NCI-H187 treated with DMSO at 0.1 percent for 48 hours (cell line): ENCODE data around the gene RPS6KA2.
"Not testable (repeated sequence)": the region's sequence is repeated elsewhere in the genome, so short reads cannot be mapped to it uniquely, and the experiment has no call there.

ENCODE experiments used
- DNase-seq: peaks from one replicate; lab custom pipeline; 2025; lab: John Stamatoyannopoulos, UW

The RPS6KA2 gene

DNA sequence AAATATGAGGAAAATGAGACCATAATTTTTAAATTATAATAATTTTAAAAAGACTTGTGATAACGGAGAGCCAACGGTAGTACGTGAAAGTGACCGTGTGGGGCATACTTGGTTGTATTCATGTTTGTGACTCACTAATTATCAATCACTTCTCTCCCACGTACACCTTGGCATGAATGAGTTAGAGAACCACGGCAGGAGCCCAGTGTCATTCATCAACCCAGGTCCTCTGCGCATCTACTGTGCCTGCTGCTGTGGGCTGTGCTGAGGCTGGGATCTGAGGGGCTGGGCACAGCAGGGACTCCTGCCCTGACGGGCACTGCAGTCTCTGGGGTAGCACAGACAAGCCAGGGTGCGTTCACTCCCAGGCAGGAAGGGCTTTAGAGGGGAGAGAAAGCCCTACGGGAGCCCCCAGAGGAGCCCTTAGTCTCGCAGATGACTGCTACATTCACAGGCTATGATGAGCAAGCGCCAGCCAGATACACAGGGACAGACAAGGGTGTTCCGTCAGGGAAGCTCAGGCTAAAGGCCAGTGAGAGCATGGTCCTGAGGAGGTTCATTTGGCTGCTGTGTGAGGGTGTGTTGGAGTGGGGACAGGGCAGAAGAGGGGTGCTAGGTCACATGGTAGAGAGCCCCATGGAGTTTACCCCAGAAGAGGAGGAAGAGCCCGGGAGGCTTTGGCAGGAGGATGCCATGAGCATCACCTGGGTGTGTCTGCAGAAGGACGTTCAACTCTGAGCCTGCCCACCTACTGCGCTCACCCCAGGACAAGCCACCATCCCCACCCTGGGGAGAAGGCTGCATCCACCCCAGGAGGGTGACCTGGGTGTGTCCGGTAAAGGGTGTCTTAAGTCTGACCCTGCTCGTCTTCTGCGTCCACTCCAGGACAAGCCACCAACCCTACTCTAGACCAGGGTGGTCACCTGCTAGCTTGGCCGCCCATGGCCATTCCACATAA is 8.2 kb upstream of the RPS6KA2 start:
- no peak for DNase-seq

DNA sequence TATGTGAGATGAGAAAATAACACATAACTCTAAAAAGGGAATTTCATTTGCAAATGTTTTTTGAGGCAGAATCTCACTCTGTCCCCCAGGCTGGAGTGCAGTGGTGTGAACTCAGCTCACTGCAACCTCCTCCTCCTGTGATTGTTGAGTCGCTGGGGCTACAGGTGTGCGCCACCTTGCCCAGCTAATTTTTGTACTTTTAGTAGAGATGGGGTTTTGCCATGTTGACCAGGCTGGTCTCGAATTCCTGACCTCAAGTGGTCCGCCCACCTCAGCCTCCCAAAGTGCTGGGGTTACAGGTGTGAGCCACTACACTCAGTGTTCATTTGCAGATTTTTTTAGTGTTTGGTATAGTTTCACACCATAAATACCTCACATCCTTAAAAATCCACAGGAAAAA is 7.5 kb upstream of the RPS6KA2 start:
- DNase-seq = not testable (repeated sequence)

DNA sequence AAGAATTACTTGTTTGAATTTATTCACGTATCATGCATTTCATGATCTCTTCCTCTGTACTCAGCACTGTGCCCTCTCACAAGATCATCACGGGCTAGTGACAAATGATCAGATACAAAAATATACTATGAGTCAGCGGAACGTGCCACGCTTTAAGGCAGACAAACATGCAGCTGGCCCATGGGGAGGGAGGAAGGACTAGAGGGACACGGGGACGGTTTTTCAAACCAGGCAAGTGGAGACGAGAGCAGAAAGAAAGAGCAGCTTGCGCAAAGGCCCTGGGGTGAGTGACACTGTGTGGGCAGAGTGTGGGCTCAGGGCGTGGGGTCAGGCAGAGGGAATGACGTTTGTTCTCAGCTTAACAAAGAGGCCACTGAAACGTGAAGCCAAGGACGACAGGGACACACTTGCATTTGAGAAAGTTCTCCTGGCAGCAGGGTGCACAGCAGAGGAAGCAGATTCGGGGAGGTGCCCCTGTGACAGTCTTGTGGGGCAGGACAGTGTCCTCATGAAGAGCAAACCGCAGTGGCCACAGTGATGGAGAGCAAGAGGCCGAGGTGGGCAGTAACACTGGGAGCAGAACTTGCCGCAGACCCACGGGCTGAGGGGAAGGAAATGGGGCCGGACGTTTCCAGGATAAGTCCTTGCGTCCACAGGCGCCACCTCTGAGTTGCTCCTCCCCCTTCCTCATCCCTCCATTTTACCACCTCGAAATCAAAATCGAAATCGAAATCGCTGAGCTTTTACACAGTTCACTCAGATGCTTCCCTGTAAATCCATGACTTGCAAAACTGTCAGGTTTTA is 6.9 kb upstream of the RPS6KA2 start:
- DNase-seq = no peak

DNA sequence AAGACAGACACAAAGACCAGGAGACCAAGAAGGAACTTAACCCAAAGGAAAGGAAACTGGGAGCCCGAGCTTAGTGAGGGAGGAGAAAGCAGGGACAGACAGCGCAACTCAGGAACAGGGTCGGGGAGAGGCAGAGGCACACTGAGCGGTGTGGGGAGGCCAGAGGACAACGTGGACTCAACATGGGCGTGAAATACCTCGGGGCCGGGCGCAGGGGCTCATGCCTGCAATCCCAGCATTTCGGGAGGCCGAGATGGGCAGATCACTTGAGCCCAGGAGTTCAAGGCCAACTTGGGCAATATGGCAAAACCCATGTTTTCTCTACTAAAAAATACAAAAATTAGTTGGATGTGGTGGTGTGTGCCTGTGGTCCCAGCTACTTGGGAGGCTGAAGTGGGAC is 5.7 kb upstream of the RPS6KA2 start:
- DNase-seq = no peak

GRCh38 chr6:166630462-166630861 is 3.4 kb upstream of the RPS6KA2 start:
- DNase-seq = no peak

- no peak for DNase-seq
These were observed 2.6 kb upstream of the RPS6KA2 start for GRCh38 chr6:166629628-166630027.

GRCh38 chr6:166627875-166628801 is 1.1 kb upstream of the RPS6KA2 start:
- no peak for DNase-seq

DNA sequence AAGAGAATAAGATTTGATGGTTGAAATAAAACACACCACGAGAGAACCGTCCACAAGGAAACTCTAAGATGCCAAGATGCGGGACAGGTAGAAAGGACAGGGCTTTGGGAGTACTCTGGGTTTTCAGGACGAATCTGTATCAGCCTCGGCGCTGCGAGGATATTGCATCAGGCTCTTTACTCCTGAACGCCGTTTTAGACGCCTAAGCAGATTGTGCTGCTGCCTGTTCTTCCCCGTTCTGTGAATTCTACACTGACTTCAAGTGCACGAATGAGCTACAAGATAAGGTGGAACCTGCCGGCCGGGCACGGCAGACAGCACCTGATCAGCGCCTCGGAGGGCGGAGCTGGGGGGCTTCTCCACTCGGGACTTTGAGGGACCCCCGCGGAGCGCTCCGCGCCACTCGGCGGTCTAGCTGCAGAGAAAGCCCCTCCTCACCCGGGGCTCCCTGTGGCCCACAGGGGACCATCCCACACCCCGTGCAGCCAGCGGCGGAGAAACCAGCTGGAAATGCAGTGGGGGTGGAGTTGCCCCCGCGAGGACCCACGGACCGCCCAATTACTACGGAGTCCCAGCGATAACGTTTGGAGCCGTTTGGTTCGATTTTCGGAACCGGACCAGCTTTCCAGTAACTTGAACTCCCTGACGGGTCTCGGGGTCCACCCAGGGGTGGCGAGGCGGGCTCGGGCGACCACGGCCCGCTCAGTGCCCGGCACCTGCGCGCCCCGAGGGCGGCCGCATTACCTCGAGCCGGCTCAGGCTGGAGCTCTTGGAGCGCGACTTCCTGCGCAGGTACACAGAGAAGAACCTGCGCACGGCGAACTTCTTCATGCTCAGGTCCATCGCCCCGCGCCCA is 646 bp downstream of the RPS6KA2 start:
- no peak for DNase-seq

GRCh38 chr6:166625356-166625755 is 1.7 kb downstream of the RPS6KA2 start:
- DNase-seq = no peak

DNA sequence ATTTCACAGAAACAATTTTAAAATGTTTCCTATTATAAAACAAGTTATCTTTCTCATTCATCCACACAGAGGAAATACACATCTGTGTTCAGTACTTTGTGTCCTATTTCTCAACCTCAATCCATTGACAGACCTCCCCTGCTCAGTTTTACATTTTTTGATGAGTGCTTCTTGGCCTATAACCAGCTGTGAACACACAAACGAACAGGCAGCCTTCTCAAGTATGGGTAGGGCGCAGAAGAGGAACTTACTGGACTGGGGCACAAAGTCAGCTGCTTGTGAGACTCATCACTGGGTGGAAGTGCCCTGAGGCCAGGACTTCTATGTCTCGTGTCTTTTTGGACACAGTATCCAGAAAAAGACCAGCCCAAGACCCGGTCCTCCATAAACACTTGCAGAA is 2.8 kb downstream of the RPS6KA2 start:
- DNase-seq = no peak

- DNase-seq = no peak
These were observed 3.7 kb downstream of the RPS6KA2 start for GRCh38 chr6:166623318-166623717.

DNA sequence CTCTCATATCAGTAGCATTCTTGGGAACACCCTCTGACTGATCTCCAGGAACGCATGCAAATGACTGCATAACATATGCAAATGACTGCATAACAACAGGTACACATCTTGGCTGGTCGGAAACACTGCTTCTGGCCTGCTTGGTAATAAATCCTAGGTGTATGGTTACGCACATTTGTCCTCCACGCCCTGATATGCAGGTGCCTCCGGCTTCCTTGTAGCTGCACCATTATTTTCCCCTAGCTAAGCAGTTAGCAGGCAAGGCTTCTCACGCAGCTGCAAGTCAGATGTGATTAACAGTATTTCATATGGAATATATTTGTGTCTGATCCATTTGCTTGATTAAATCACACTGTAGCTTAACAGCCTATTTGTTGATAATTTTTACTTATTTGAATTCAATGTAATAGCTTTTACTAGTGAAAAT is 5.9 kb downstream of the RPS6KA2 start:
- no peak for DNase-seq

GRCh38 chr6:166620478-166621113 is 6.5 kb downstream of the RPS6KA2 start:
- no peak for DNase-seq

DNA sequence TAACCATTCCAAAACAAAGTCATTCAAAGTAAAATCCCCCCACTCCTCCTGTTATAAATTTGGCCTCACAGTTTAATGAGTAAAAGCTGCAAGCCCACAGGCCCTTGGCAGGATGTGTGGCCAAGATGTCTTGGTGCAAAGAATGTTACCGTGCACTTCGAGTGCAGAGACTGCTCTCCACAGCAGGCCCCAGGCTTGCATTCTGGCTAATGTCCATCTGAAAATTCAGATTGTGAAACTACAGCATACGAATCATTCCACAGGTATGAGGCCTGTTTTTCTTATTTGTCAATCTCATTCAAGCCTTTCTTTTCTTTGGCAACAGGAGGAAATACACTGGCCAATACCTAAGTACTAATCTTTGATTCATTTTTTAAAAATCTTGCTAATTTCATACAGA is 7.1 kb downstream of the RPS6KA2 start:
- no peak for DNase-seq

GRCh38 chr6:166618866-166619761 is 7.9 kb downstream of the RPS6KA2 start:
- DNase-seq = no peak

GRCh38 chr6:166618251-166618650 is 8.8 kb downstream of the RPS6KA2 start:
- no peak for DNase-seq

- no peak for DNase-seq
These were observed 9.7 kb downstream of the RPS6KA2 start for GRCh38 chr6:166617359-166617758.

DNA sequence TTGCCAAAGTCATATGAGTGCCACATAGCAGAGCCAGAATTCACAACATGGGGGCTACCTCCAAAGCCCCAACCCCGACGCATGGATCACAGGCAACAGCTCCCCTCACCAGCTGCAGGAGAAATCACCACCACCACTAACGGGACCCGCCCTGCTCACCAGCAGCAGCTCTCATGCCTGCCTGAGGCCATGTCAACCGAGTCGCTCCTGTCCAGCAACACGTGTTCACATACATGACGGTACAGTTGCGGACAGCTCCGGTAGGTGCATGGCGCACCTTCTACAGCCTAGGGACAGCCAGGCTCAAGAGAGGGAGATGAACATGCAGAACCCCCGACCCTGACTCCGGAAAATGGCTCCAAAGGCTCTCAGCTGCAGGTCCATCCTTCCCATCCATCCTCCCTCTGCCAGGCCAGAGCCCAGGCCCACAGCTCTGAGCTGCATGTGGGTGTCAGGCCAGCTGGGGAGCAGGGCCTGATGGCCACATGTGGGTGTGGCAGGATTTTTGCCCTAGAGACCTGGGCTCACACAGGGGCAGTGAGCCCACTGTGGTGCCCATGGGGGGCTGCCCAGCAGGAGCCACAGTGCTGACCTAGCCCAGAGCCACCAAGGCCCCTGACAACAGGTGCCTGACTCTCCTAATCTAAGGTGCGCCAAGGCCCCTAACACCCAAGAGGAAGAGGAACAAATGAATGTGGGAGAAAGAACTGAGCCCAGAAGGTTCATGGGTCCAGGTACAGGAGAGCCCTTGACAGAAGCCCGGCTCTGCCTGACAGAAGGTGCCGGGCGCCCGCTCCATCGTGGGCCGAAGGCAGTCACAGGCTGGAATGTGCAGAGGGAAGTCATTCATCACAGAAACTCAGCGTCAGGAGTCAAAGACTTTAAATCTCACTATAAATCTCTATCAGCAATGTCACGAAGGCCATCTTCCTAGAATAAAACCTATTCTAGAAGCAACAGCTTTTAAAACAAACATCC is 10.5 kb downstream of the RPS6KA2 start:
- DNase-seq = no peak
